B cell (primary cell): ENCODE data around the gene PCSK9. TPM values are rescaled to one million over a fixed set of nuclear protein-coding genes. Genes with fewer than 3 reads are reported as not detected.
"Not testable (repeated sequence)": the region's sequence is repeated elsewhere in the genome, so short reads cannot be mapped to it uniquely, and the experiment has no call there.

Source experiments
- ATAC-seq: fragments of 200-7000 bp; cut with Tn5 transposase; one replicate; pipeline ENCODE4 v1.10.0; 2021; ENCODE audit warnings: low read depth, mild to moderate bottlenecking, moderate number of reproducible peaks, moderate library complexity
- CTCF ChIA-PET: fragments of 350-600 bp; sonication (Branson Sonifier 250); formaldehyde crosslinking; loops from one replicate; lab custom pipeline; 2021; ENCODE audit warnings: antibody characterized with exemption, inconsistent platforms; lab: Charles Lee
- POLR2A ChIA-PET: fragments of 350-600 bp; sonication (Branson Sonifier 250); formaldehyde crosslinking; loops from one replicate; lab custom pipeline; 2021; ENCODE audit warnings: antibody characterized with exemption; lab: Charles Lee
- DNase-seq: peaks from one replicate; pipeline ENCODE4 v3.0.0; 2013
- H2AFZ ChIP-seq: 2 replicates; pipeline ENCODE4 v1.6.1; 2012; ENCODE audit warnings: mild to moderate bottlenecking, low read depth, low read length; ENCODE audit not compliant: insufficient read depth, poor library complexity, severe bottlenecking
- H3K27ac ChIP-seq, 2 donors: 1 replicate in 1 of 2; 2 replicates in 1 of 2; pipeline ENCODE4 v1.5.1; 2012 to 2013; ENCODE audit warnings: low read length in 2 of 2, mild to moderate bottlenecking in 2 of 2, moderate library complexity in 1 of 2
- H3K27me3 ChIP-seq, 4 experiments: fragments of 200-600 bp in 1 of 4; sonication (generic) in 1 of 4; replicated peaks in 1 of 4; 1 replicate in 2 of 4; 2 replicates in 2 of 4; pipeline versions ENCODE4 v1.6.1 to v1.7.0; 2013 to 2016; ENCODE audit warnings: low read length in 3 of 4, mild to moderate bottlenecking in 2 of 4, mixed read lengths in 1 of 4, moderate library complexity in 1 of 4; ENCODE audit not compliant: insufficient read depth in 4 of 4, control insufficient read depth in 3 of 4; ENCODE audit errors: control extremely low read depth in 1 of 4
- H3K36me3 ChIP-seq, 2 experiments: replicated peaks in 1 of 2; 1 replicate in 1 of 2; 2 replicates in 1 of 2; pipeline versions ENCODE4 v1.6.1 to v1.7.1; 2013; ENCODE audit warnings: low read length in 1 of 2; ENCODE audit not compliant: insufficient read depth in 2 of 2, control insufficient read depth in 1 of 2; ENCODE audit errors: control extremely low read depth in 1 of 2, extremely low read depth in 1 of 2
- H3K4me1 ChIP-seq, 2 donors: fragments of 200-600 bp in 1 of 2; sonication (generic) in 1 of 2; 1 replicate in 1 of 2; 2 replicates in 1 of 2; pipeline versions ENCODE4 v1.5.1 to v1.6.1; 2013 to 2017; ENCODE audit warnings: low read length in 2 of 2; ENCODE audit not compliant: control insufficient read depth in 2 of 2, insufficient read depth in 2 of 2
- H3K4me2 ChIP-seq: replicated peaks from 2 replicates; pipeline ENCODE3; 2012; ENCODE audit warnings: mild to moderate bottlenecking, low read depth, low read length; ENCODE audit not compliant: poor library complexity, severe bottlenecking
- H3K4me3 ChIP-seq, 5 experiments: fragments of 200-600 bp in 1 of 5; sonication (generic) in 1 of 5; 1 replicate in 3 of 5; 2 replicates in 2 of 5; pipeline versions ENCODE4 v1.5.1 to v1.7.0; 2011 to 2016; ENCODE audit warnings: low read length in 4 of 5, mild to moderate bottlenecking in 4 of 5, low read depth in 2 of 5, control low read depth in 1 of 5, moderate library complexity in 1 of 5; ENCODE audit not compliant: insufficient read depth in 1 of 5; ENCODE audit errors: control extremely low read depth in 1 of 5, extremely low read depth in 1 of 5
- H3K79me2 ChIP-seq: fragments of 200-600 bp; sonication (generic); one replicate; pipeline ENCODE4 v1.6.0; 2016; ENCODE audit warnings: low read length; ENCODE audit not compliant: control insufficient read depth, insufficient read depth
- H3K9ac ChIP-seq: fragments of 200-600 bp; sonication (generic); 2 replicates; pipeline ENCODE4 v1.6.1; 2017; ENCODE audit warnings: mild to moderate bottlenecking, low read length, moderate library complexity
- H3K9me3 ChIP-seq, 3 donors: one replicate each; pipeline versions ENCODE4 v1.6.1 to v1.7.1; 2013; ENCODE audit warnings: low read length in 2 of 3; ENCODE audit not compliant: control insufficient read depth in 2 of 3, insufficient read depth in 1 of 3; ENCODE audit errors: control extremely low read depth in 1 of 3
- H4K20me1 ChIP-seq: 2 replicates; pipeline ENCODE4 v1.6.0; 2012; ENCODE audit warnings: mild to moderate bottlenecking, low read length; ENCODE audit not compliant: insufficient read depth, control insufficient read depth, poor library complexity, severe bottlenecking
- H3K27ac Mint-ChIP-seq: one replicate; pipeline ENCODE4 v1.8.0; 2021; ENCODE audit warnings: mixed read lengths
- H3K27me3 Mint-ChIP-seq: one replicate; pipeline ENCODE4 v1.8.0; 2021; ENCODE audit warnings: mixed read lengths
- H3K4me1 Mint-ChIP-seq: one replicate; pipeline ENCODE4 v1.8.0; 2021; ENCODE audit warnings: mixed read lengths
- H3K4me3 Mint-ChIP-seq: one replicate; pipeline ENCODE4 v1.8.0; 2021; ENCODE audit warnings: mixed read lengths
- H3K9me3 Mint-ChIP-seq: one replicate; pipeline ENCODE4 v1.8.0; 2022; ENCODE audit warnings: mixed read lengths; ENCODE audit not compliant: insufficient read depth
- CTCF ChIP-seq: fragments of 200-600 bp; IDR thresholded peaks from one replicate; pipeline ENCODE4 v1.8.0; 2022; ENCODE audit warnings: antibody characterized with exemption, mild to moderate bottlenecking
- EZH2 ChIP-seq: IDR thresholded peaks from 2 replicates; pipeline ENCODE4 v1.6.1; 2012; ENCODE audit warnings: borderline replicate concordance, low read depth, mild to moderate bottlenecking, moderate library complexity, low read length; ENCODE audit not compliant: insufficient read depth, poor library complexity, severe bottlenecking
- WGBS: methylation state at CpG from one replicate; pipeline ENCODE4 v1.1.5; 2013; ENCODE audit warnings: missing lambda C conversion rate; ENCODE audit not compliant: insufficient coverage; 5-methylcytosine and 5-hydroxymethylcytosine counted together
- intact Hi-C: fragments of 100-400 bp; cut with micrococcal nuclease; formaldehyde crosslinking; loops from one replicate; pipeline ENCODE4 v1.10.0; 2022
- polyA plus RNA-seq: library from polyadenylated mRNA; depleted of rRNA; stranded (reverse); fragments of >200 nt; gene quantifications from 2 replicates; pipeline ENCODE4 v1.2.3, GENCODE V29; 2012
- total RNA-seq, 2 donors: library from RNA; stranded (reverse); fragments of 120-200 nt in 1 of 2; gene quantifications; 1 replicate in 1 of 2; 2 replicates in 1 of 2; pipeline versions ENCODE4 v1.2.3 to v1.2.4, GENCODE V29; 2013 to 2022

PCSK9 gene
- total and polyA plus RNA-seq, 2 donors (not counting 1 experiment from before 2014, with no cell fraction given), result not detected

GRCh38 chr1:55103891-55104290, 64.5 kb downstream of the PCSK9 start:
- intact Hi-C loops, result no loop called here
- CTCF ChIA-PET, result no interaction called here

GRCh38 chr1:55107101-55107500, 67.8 kb downstream of the PCSK9 start:
- 97% methylated on average over 3 of the region's 6 CpGs for WGBS
- no peak overlapping the region for H3K4me3 Mint-ChIP-seq
- H3K27ac Mint-ChIP-seq, result no peak overlapping the region
- Histone ChIP-seq H3K36me3 (peaks cover 15 to 91% of the 10 kb centered on the region in 2 experiments), H3K27me3 (no peaks in the 10 kb centered on the region), H3K79me2 (no peaks in the 10 kb centered on the region), H3K9ac (no peak overlapping the region), H3K9me3 (no peaks in the 10 kb centered on the region), H3K4me3 (no peak overlapping the region), H3K27ac (no peak overlapping the region), H3K4me1 (no peaks in the 10 kb centered on the region), H3K4me2 (no peak overlapping the region), H2AFZ (no peak overlapping the region), H4K20me1 (no peaks in the 10 kb centered on the region)
- ATAC-seq (no peak), DNase-seq (no peak)
- intact Hi-C loops, result no loop called here
- H3K4me1 Mint-ChIP-seq, result no peaks in the 10 kb centered on the region
- H3K9me3 Mint-ChIP-seq, result no peaks in the 10 kb centered on the region
- CTCF ChIA-PET, result interaction anchor here (0.5 to 1.2 kb wide), 3 partner anchors 39 to 177 kb away, joined by 3 read pairs; no protein-coding TSS in a partner anchor
- no peaks in the 10 kb centered on the region for H3K27me3 Mint-ChIP-seq
- TF ChIP-seq EZH2, result no peak
- no peak for TF ChIP-seq CTCF
- POLR2A ChIA-PET, result no interaction called here

More at GRCh38 chr1:55103891-55104290, 64.5 kb downstream of the PCSK9 start:
- Histone ChIP-seq H3K27ac (no peak overlapping the region), H3K4me1 (no peaks in the 10 kb centered on the region), H3K36me3 (peaks cover 8 to 92% of the 10 kb centered on the region in 2 experiments), H3K9ac (no peak overlapping the region), H3K9me3 (no peaks in the 10 kb centered on the region), H3K4me2 (no peak overlapping the region), H3K27me3 (no peaks in the 10 kb centered on the region), H2AFZ (no peak overlapping the region), H3K4me3 (no peak overlapping the region), H3K79me2 (no peaks in the 10 kb centered on the region), H4K20me1 (no peaks in the 10 kb centered on the region)
- H3K4me1 Mint-ChIP-seq, result no peaks in the 10 kb centered on the region
- H3K4me3 Mint-ChIP-seq, result no peak overlapping the region
- H3K9me3 Mint-ChIP-seq, result no peaks in the 10 kb centered on the region
- no peaks in the 10 kb centered on the region for H3K27me3 Mint-ChIP-seq
- POLR2A ChIA-PET, result no interaction called here
- no peak for TF ChIP-seq CTCF
- no peak for TF ChIP-seq EZH2
- no CpG with 5 or more reads among the region's 2 CpGs for WGBS
- ATAC-seq, result no peak
- H3K27ac Mint-ChIP-seq, result no peak overlapping the region
- no peak for DNase-seq

- ATAC-seq, H3K27me3 ChIP-seq, H3K4me2 ChIP-seq, H3K27ac ChIP-seq, H3K4me3 ChIP-seq, H3K27ac Mint-ChIP-seq, H3K9ac ChIP-seq, POLR2A ChIA-PET, H3K9me3 Mint-ChIP-seq, DNase-seq, H3K4me1 Mint-ChIP-seq, H3K4me1 ChIP-seq, H3K27me3 Mint-ChIP-seq, H3K9me3 ChIP-seq, H3K79me2 ChIP-seq, H2AFZ ChIP-seq, H4K20me1 ChIP-seq, CTCF ChIA-PET, intact Hi-C loops, H3K4me3 Mint-ChIP-seq: not testable (repeated sequence)
- H3K36me3 ChIP-seq, result peaks cover 21 to 89% of the 10 kb centered on the region in 2 experiments
- WGBS, result 99% methylated on average over 11 of the region's 14 CpGs
Observed at GRCh38 chr1:55109005-55109404, 69.7 kb downstream of the PCSK9 start.
